DMS79 (cell line): Measurements from ENCODE around the gene KCNH8.
"Not testable (repeated sequence)": the region's sequence is repeated elsewhere in the genome, so short reads cannot be mapped to it uniquely, and the experiment has no call there.

Source experiments
- DNase-seq: peaks from one replicate; lab custom pipeline; 2025; lab: John Stamatoyannopoulos, UW

KCNH8 gene

DNA sequence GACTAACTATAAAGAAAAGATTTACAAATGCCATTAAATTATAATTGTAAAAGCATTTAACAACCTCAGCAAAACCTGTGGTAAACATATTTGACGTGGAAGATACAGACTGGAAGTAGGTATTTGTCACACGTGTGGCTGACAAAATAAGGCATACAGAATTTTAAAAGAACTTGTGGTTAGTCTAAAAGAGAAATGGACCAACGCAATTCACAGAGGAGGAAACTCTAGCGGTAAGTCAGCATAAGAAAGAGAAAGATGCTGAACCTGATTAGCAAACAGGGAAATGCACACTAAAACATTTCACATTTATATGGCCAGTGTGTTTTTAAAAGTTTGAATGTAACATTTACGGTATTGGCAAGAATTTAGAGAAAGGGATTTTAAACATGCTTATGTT lies 35.3 kb downstream of the KCNH8 start:
- no peak for DNase-seq

DNA sequence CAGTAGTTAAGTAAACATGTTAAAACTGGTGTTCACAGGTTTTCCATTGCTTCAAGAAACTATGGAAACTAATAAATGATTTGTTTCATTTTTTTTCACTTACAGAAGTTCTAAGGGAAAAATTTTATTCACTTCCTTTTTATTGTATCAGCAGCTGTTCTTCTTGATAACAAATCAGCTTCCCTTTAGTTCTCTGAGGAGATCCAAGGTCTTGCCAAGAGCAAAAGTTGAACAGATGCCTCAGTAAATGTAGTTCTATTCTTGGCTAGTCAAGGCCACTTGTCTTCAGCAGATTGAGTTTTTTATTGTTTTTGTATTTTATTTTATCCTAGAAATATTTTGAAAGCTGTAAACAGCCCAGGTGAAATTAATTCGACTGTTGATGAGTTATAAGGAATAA lies 41.8 kb downstream of the KCNH8 start:
- no peak for DNase-seq

DNA sequence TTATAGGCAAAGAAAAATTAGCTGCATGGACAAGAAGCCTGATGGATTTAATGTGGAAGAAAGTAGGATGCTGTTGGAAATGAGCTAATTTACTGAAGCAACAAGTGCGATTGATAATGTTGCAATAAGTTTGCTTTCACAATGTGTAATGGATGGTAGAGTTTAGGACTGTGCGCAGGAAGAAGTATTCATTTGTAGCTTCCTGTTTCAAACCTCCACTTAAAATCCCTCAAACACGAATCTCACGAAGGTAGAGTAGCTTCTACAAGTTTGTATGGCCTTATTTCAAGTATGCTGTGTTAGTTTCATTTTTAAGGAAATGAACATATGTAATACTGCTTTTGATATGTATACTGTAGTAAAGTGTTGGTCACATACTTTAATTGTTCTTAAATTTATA lies 42.3 kb downstream of the KCNH8 start:
- DNase-seq = no peak

DNA sequence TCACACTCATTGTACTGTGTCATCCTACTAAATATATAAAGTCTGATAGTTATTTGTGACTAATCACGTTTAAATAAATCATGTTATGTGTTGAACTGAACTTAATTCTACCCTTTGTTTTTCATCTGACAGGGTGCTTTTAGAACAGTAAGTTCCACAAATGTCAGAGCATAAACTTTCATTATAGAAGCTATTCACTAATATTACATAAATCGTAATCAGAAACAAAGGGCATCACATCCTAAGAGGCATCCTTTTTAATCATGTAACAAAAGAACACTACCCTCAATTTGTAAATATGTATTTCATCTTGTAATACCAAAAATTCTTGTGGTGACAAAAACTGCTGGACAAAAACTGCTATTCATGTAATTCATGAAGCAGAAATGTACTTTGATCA lies 50.8 kb downstream of the KCNH8 start:
- no peak for DNase-seq

DNA sequence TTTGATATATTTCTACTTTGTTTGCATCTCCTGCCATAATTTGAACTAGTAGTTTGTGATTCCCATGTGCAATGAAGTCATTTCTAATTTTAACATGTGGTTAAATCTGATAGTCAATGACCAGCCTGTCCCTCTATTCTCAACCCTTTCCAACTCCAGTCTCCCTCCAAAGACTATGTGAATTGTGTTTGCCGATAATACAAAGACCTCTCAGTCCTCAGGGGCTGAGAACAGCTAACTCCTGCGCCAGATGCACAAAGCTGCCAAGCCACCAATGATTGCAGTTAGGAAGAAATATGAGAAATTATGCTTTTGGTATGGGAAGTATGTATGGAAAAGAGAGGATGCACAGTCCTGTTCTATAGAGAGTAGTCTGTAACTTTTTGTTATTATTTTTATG lies 54.0 kb downstream of the KCNH8 start:
- no peak for DNase-seq

DNA sequence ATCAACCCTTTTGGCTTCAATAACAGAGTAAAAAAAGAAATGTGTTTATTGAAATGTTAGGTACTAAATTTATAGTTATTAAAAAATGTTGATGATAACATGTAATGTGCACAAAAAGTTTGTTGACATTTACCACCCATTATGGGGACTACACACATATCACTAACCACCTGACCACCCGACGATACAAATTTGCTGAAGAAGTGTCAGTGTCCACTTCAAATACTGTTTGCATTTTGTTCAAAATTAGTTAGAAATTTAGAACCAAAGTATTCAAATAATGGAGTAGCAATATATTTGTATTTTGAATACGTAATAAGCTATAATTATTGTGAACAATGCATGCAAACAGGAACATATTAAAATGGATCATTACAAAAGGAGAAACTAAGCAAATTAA lies 54.4 kb downstream of the KCNH8 start:
- no peak for DNase-seq

DNA sequence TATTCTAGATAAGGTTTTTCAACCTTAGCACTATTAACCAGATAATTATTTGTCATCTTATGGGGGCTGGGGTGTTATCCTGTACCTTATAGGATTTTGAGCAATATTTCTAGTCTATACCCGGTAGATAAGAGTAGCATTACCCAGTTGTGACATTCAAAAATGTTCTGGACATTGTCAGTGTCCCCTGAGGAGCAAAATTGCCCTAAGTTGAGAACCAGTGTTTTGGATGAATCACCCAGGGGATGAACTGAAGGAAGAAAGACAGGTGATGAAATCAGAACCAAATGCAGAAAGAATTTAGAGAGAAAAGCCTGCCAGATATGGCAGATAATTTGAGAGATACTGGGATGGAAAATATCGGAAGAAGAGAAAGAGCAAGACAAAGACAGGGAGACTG lies 58.2 kb downstream of the KCNH8 start:
- no peak for DNase-seq

DNA sequence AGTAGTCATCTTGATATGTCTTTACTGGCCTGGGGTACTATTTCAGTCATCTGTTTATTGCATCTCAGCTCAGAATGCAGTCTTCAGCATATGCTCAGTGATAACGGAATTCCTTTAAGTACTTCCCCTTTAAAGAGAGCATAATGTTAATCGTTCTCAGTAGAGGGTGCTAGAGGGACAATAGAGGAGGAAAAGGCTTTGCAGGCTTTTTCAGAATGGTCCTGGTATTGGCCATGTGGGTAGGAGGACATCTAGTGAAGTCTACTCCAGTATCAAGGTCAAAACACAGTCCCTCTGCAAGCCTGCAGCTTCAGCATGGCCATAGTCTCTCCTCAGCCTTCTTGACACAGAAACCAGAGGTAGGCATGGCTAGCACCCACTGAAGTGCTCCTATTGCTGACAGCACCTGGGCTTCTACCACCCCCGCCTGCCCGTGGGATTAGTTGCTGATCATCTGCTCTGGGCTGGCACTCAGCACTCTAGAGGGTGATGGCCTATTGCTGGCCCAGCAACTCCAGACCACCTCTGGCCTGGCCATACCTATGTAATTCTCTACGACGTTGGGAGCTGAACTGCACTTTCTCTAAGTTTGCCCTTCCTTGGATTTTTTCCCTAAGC lies 65.4 kb downstream of the KCNH8 start:
- DNase-seq = no peak

DNA sequence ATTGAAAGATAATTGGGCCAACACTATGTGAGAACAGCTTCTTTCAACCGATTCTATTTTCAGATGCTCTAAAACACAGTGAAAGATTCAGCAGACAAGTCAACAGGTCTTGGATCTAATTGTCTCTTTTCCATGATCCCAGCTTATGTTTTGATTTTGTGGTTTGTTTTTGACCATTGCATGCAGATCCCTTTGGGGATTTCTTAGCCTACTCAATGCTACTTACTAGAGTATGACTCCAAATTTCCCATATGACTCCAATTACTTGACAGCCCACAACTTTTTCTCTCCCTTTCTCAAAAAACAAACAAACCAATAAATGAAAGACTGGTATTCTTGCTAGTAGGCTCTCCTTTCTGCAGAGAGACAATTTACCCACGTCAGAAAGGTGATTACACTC lies 67.1 kb downstream of the KCNH8 start:
- DNase-seq = no peak

DNA sequence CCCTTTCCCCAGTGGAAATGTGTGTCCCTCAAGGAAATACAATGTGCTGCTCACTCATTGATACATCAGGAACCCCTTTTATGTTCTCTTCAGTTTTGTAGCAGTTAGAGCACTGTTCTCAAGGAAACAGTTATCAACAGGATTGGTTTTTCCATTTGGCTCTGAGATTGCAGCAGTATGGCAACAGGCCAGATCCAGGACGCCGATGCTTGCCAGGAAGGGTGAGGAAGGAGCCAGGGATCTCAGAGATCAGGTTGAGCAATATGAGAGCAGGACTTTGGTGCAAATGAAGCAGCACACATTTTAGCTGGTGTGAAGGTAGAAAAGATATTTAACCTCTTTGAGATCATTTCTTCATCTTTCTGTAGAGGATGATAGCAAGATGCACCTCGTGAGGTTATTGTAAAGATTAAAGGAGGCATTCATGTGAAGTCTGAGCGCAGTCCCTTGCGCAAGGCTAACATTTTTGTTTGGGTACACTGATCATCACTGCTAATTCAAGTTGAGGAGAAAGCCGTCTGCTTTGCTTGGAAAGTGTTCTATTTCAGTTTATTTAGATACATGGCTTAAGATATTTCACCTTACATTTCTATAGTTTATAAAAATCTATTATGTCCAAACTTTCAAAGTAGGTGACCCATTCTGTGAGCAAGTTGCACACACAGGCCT lies 68.5 kb downstream of the KCNH8 start:
- DNase-seq = no peak

DNA sequence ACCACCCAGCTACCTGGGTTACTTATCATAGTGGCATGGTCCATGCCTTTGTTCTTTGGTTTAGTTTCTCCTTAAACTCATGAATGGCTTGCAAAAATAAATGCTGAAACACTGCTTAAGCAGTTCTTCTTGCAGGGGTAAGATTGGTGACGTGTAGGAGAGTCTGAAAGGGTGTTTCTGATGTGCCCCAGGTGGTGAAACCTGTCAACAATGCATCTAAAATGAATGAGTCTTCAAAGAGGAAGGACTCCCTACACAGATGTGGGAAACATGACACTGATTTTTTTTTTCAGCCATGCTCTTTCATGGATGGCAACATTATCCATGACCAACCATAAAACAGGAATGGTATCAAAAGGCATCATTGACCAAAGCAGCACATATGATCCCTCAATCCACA lies 72.0 kb downstream of the KCNH8 start:
- no peak for DNase-seq

DNA sequence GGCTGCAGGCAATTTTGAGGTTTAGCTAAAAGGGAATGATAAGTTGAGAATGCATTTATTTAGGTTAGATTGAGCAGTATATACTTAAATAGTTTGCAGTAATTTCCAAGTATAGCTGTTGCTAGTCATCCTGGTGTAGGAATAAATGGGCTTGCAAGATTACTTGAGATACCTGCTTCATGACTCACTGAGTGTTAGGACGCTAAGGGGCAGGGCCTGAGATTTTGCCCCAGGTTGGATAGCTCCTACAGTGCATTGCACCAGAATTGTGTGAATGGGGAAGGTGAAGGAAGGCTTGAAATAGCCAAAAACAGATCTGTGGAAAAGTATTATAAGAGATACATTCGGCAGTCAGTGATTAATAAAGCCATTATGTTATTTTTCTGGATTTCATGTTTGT lies 72.8 kb downstream of the KCNH8 start:
- DNase-seq = no peak

DNA sequence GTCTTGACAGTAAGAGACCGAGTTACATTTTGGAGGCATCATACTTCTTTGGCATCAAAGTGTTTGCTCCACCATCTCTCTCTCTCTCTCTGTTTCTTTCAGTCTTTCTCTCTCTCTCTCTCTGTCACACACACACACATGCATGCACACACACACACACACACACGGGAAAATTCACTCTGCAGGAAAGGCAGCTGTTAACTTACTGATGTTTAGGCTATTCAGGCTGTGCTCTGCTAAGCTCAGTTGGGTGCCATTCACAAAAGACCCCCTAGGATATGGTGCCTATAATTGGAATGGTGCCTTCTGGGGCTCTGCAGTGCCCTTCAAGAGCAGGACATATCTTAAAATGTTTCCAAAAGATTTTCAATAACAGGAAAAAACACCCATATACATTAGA lies 78.2 kb downstream of the KCNH8 start:
- no peak for DNase-seq

DNA sequence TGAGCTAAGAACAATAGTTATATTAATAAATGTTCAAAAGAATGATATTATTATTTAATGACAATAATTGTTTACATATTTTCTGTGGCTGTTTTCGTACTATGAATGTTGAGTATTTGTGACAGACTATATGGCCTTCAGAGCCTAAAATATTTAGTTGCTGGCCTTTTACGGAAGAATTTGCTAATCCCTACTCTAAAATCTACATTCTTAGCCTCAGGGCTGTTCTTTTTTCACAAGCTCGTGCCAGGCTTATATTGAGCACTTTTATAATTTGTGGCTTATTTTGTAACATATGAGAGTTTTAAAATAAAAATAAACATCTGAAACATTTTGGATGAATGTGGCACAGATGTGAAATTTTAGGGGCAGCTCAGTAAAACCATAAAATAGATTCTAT lies 79.9 kb downstream of the KCNH8 start:
- DNase-seq = no peak

DNA sequence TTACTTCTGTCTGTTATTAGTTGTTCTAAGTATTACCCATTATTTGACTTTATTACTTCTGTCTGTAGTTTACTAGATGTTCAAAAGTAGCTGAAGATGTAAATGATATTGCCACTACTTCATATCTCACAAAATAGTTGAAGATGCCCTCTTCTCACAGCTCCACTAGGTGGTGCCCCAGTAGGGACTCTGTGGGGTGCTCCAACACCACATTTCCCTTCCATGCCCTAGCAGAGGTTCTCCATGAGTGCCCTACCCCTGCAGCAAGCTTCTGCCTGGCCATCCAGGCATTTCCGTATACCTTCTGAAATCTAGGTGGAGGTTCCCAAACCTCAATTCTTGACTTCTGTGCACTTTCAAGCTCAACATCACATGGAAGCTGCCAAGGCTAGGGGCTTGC lies 80.8 kb downstream of the KCNH8 start:
- no peak for DNase-seq

DNA sequence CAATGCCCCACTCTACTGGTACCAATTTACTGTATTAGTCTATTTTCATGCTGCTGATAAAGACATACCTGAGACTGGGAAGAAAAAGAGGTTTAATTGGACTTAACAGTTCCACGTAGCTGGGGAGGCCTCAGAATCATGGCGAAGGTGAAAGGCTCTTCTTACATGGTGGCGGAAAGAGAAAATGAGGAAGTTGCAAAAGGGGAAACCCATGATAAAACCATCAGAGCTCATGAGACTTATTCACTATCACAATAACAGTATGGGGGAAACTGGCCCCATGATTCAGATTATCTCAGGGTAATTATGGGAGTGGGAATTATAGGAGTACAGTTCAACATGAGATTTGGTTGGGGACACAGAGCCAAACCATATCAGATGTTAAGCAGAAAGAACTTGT lies 81.6 kb downstream of the KCNH8 start:
- DNase-seq = not testable (repeated sequence)

DNA sequence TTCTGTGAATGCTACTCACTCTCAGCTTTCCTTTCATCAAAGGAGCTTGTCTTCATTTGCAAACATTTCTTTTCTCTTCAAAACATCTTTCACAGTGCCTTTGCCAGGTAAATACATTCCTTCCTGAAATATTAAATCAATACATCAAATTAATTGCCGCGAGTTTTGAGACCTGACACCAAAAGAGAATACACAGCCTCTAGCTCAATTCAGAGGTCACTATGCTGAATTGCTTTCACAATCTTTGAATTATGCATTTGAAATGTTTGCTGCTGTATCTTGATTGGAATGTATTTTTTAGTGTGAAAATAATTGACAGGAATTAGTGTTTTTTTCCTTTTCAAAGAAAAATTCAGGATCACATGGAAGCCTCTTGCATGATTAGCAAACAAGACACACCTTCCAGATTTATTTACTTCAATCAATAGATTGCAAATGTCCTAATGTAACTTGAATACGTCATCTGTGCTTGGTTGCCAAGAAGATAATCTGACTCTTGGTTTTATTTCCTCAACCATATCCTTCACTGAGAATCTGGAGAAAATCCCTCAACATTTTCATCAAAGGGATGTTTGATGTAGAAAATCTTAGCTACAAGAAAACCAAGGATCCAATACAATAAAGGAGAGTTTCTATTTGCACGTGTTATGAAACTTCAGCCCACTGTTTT lies 83.6 kb downstream of the KCNH8 start:
- no peak for DNase-seq

DNA sequence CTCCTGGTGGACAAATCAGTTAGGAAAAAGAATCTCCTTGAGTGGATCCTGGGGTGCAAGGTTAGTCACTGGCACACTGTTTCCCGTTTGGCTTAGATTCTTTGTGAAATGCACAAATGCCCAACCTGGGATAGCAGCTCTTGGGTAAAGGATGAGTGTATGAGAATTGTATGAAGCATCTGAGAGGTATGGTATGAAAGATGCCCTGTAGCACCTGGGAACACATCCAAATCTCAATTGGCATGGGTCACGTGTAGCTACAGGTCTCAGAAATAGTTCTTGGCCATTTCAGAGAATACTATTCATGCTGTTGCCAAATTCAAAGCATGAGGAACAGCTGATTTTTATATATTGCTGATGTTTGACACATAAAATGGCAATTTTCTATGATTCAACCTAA lies 84.3 kb downstream of the KCNH8 start:
- DNase-seq = no peak

DNA sequence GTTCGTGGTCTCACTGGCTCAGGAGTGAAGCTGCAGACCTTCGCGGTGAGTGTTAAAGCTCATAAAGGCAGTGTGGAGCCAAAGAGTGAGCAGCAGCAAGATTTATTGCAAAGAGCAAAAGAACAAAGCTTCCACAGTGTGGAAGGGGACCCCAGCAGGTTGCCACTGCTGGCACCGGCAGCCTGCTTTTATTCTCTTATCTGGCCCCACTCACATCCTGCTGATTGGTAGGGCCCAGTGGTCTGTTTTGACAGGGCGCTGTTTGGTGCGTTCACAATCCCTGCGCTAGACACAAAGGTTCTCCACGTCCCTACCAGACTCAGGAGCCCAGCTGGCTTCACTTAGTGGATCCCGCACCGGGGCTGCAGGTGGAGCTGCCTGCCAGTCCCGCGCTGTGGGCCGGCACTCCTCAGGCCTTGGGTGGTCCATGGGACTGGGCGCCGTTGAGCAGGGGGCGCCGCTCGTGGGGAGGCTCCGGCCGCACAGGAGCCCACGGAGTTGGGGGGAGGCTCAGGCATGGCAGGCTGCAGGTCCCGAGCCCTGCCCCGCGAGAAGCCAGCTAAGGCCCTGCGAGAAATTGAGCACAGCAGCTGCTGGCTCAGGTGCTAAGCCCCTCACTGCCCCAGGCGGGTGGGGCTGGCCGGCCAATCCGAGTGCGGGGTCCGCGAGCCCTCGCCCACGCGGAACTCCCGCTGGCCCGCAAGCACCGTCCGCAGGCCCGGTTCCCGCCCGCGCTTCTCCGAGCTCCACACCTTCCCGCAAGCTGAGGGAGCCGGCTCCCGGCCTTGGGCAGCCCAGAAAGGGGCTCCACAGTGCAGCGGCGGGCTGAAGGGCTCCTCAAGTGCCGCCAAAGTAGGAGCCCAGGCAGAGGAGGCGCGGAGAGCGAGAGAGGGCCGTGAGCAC lies 85.8 kb downstream of the KCNH8 start:
- not testable (repeated sequence) for DNase-seq

DNA sequence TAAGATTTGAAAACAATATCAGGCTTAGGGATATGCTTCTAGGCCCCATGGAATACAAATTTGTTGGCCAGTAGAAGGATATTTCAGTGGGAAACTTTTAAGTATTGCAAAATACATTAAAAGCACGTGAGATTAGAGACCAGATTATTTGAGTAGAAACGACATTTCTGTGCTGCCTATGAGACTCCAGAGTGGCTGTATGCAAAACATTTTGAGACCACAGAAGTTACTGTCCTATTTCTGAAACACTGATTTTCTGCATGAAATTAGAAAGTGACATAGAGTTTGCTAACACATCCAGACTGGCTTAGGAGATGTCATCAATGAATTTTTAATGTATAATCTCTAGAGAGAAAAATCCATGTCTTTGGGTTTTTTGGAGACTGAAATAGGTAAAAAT lies 99.8 kb downstream of the KCNH8 start:
- no peak for DNase-seq

DNA sequence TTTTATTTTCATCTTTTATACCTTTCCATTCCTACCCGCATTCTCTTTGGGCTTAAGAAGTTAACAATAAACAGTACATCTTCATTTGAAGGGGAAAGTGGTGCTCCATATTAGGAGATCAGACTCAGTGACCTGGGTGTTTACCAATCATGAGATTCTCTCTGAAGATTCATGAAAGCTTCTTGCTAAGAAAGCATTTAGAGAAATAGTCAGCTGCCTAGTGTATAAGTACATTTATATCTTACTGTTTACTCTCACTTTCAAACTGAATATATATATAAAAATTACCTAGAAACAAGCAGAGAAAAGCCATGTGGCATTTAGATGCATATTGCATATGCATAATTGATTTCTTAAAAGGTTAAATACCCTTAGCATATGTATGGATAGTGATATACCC lies 100.5 kb downstream of the KCNH8 start:
- no peak for DNase-seq

DNA sequence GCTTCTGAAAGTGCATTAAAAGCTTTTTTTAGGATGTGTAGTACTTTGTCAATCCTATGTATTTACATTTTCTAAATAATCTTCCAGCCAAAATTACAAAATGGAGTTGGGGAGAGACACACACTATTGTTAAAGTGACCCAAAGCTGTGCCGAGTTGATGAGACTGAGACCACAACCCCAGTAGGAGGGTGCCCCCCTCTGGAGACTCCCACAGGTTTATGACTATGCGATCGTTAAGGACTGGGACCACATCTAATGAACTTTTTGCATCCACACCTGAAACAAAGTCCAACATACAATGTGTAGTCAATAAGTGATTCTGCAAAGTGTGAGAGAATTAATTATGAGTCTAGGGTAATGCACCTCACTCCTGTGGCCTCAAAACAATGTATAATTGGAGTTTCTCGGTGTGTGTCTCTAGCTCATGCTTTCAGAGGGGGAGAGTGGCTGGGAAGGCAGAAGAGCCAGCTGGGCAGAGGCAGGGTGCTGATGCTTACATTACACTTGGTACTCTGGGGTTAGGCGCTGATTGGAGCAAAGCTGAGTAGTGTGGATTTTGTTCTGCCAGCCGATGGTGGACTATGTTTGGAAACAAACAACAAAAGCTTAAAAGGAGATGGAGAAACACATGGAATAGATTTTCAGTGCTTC lies 102.8 kb downstream of the KCNH8 start:
- no peak for DNase-seq
